MM.1S (cell line): ENCODE measurements around the gene C19orf73.

Source experiments
- DNase-seq: peaks from one replicate; pipeline ENCODE4 v3.0.0-alpha.2; 2015
- H2AFZ ChIP-seq: fragments of 300-600 bp; sonication (generic); 2 replicates; pipeline ENCODE4 v1.6.0; 2016; ENCODE audit warnings: antibody characterized with exemption, low read length
- H3F3A ChIP-seq: fragments of 300-600 bp; sonication (generic); 2 replicates; pipeline ENCODE4 v1.6.1; 2016; ENCODE audit warnings: mild to moderate bottlenecking, antibody characterized with exemption, low read length, moderate library complexity, mixed read lengths; ENCODE audit not compliant: insufficient read depth
- H3K27ac ChIP-seq: fragments of 300-600 bp; sonication (generic); 2 replicates; pipeline ENCODE4 v1.5.1; 2016; ENCODE audit warnings: mild to moderate bottlenecking, low read length
- H3K27me3 ChIP-seq: fragments of 300-600 bp; sonication (generic); replicated peaks from 2 replicates; pipeline ENCODE4 v1.6.0; 2016; ENCODE audit warnings: low read length; ENCODE audit not compliant: insufficient read depth
- H3K36me3 ChIP-seq: fragments of 300-600 bp; sonication (generic); replicated peaks from 2 replicates; pipeline ENCODE4 v1.6.1; 2016; ENCODE audit warnings: mild to moderate bottlenecking, low read length, mixed read lengths; ENCODE audit not compliant: insufficient read depth
- H3K4me1 ChIP-seq: fragments of 300-600 bp; sonication (generic); 2 replicates; pipeline ENCODE4 v1.6.1; 2016; ENCODE audit warnings: low read length, mixed read lengths
- H3K4me2 ChIP-seq: fragments of 300-600 bp; sonication (generic); 2 replicates; pipeline ENCODE4 v1.6.0; 2016; ENCODE audit warnings: low read depth, low read length
- H3K4me3 ChIP-seq: fragments of 300-600 bp; sonication (generic); 2 replicates; pipeline ENCODE4 v1.5.1; 2016; ENCODE audit warnings: low read length, mixed read lengths
- H3K79me2 ChIP-seq: fragments of 300-600 bp; sonication (generic); 2 replicates; pipeline ENCODE4 v1.6.1; 2016; ENCODE audit warnings: mixed run types, low read length, mixed read lengths
- H3K9ac ChIP-seq: fragments of 300-600 bp; sonication (generic); 2 replicates; pipeline ENCODE4 v1.6.1; 2016; ENCODE audit warnings: low read length, mixed read lengths
- H3K9me2 ChIP-seq: fragments of 300-600 bp; sonication (generic); replicated peaks from 2 replicates; pipeline ENCODE4 v1.6.1; 2016; ENCODE audit warnings: mild to moderate bottlenecking, low read length, mixed read lengths; ENCODE audit not compliant: insufficient read depth
- H3K9me3 ChIP-seq: fragments of 300-600 bp; sonication (generic); replicated peaks from 2 replicates; pipeline ENCODE4 v1.6.1; 2016; ENCODE audit warnings: mild to moderate bottlenecking, low read length, mixed read lengths; ENCODE audit not compliant: insufficient read depth
- H4K20me1 ChIP-seq: fragments of 300-600 bp; sonication (generic); 2 replicates; pipeline ENCODE4 v1.6.1; 2016; ENCODE audit warnings: mild to moderate bottlenecking, low read length, moderate library complexity, mixed read lengths; ENCODE audit not compliant: insufficient read depth
- CTCF ChIP-seq: fragments of 300-600 bp; sonication (generic); IDR thresholded peaks from 2 replicates; pipeline ENCODE4 v1.5.1; 2016; ENCODE audit warnings: antibody characterized with exemption, low read length, mixed read lengths
- EZH2 ChIP-seq: fragments of 300-600 bp; sonication (generic); optimal IDR thresholded peaks from 2 replicates; pipeline ENCODE3; 2017; ENCODE audit warnings: low read depth, mild to moderate bottlenecking, antibody characterized with exemption, low read length, mixed read lengths
- EZH2phosphoT487 ChIP-seq: fragments of 300-600 bp; sonication (generic); IDR thresholded peaks from 2 replicates; pipeline ENCODE4 v1.6.1; 2018; ENCODE audit warnings: antibody characterized with exemption, low read length

The C19orf73 gene

GRCh38 chr19:49071860-49072547, 46.9 kb downstream of the C19orf73 start:
- Histone ChIP-seq H3K4me2 (no peak overlapping the region), H3K9ac (no peak overlapping the region), H3K9me3 (no peaks in the 10 kb centered on the region), H3K27me3 (peaks cover 51% of the 10 kb centered on the region), H3F3A (no peaks in the 10 kb centered on the region), H3K9me2 (no peaks in the 10 kb centered on the region), H3K27ac (no peak overlapping the region), H3K36me3 (no peaks in the 10 kb centered on the region), H3K4me1 (no peaks in the 10 kb centered on the region), H4K20me1 (no peaks in the 10 kb centered on the region), H3K79me2 (no peaks in the 10 kb centered on the region), H2AFZ (no peak overlapping the region), H3K4me3 (no peak overlapping the region)
- no peak for DNase-seq
- TF ChIP-seq EZH2 (no peak), CTCF (no peak), EZH2phosphoT487 (no peak)

- TF ChIP-seq EZH2phosphoT487 (no peak), EZH2 (no peak), CTCF (no peak)
- Histone ChIP-seq H3K4me1 (no peaks in the 10 kb centered on the region), H3K4me2 (no peak overlapping the region), H3K79me2 (no peaks in the 10 kb centered on the region), H3K27me3 (peaks cover 67% of the 10 kb centered on the region), H3K27ac (no peak overlapping the region), H3K4me3 (no peak overlapping the region), H3K36me3 (no peaks in the 10 kb centered on the region), H2AFZ (no peak overlapping the region), H3K9me2 (no peaks in the 10 kb centered on the region), H4K20me1 (no peaks in the 10 kb centered on the region), H3K9me3 (no peaks in the 10 kb centered on the region), H3K9ac (no peak overlapping the region), H3F3A (no peaks in the 10 kb centered on the region)
- no peak for DNase-seq
Observed at GRCh38 chr19:49070416-49070815, 48.5 kb downstream of the C19orf73 start.

- no peaks in the 10 kb centered on the region for H4K20me1 ChIP-seq
- no peak overlapping the region for H2AFZ ChIP-seq
- no peaks in the 10 kb centered on the region for H3K36me3 ChIP-seq
- no peaks in the 10 kb centered on the region for H3K79me2 ChIP-seq
- H3K4me3 ChIP-seq: no peak overlapping the region
- H3F3A ChIP-seq: no peaks in the 10 kb centered on the region
- no peak overlapping the region for H3K9ac ChIP-seq
- no peaks in the 10 kb centered on the region for H3K9me3 ChIP-seq
- no peak overlapping the region for H3K4me2 ChIP-seq
- no peaks in the 10 kb centered on the region for H3K4me1 ChIP-seq
- no peak for TF ChIP-seq EZH2phosphoT487
- TF ChIP-seq EZH2: no peak
- TF ChIP-seq CTCF: no peak
- no peak for DNase-seq
- H3K27me3 ChIP-seq: peaks cover 81% of the 10 kb centered on the region
- H3K27ac ChIP-seq: no peak overlapping the region
- H3K9me2 ChIP-seq: no peaks in the 10 kb centered on the region
Observed at GRCh38 chr19:49069026-49069425, 49.9 kb downstream of the C19orf73 start.
